Testis (tissue), 3 donors: ENCODE data around the gene ADCY9. TPM values are rescaled to one million over a fixed set of nuclear protein-coding genes. Genes with fewer than 3 reads are reported as not detected.
A peak's percentile ranks its signal among the peaks of the same experiment; 100 is the strongest.

Experiments
- DNase-seq: peaks from one replicate; pipeline ENCODE4 v3.0.0-alpha.2; 2019
- H3K27ac ChIP-seq, 2 donors: fragments of 200-600 bp; sonication (generic); one replicate each; pipeline ENCODE4 v1.5.1; 2019
- H3K27me3 ChIP-seq: fragments of 200-600 bp; sonication (generic); one replicate; pipeline ENCODE4 v1.5.1; 2019
- H3K36me3 ChIP-seq: fragments of 200-600 bp; sonication (generic); one replicate; pipeline ENCODE4 v1.5.1; 2017; ENCODE audit warnings: low read depth; ENCODE audit errors: missing control alignments
- H3K4me1 ChIP-seq: fragments of 200-600 bp; sonication (generic); one replicate; pipeline ENCODE4 v1.5.1; 2019
- H3K4me3 ChIP-seq, 2 donors: fragments of 200-600 bp; sonication (generic); one replicate each; pipeline ENCODE4 v1.5.1; 2017 to 2019
- H3K9me3 ChIP-seq: fragments of 200-600 bp; sonication (generic); one replicate; pipeline ENCODE4 v1.5.1; 2017
- POLR2A ChIP-seq: fragments of 450-650 bp; IDR thresholded peaks from one replicate; pipeline ENCODE4 v1.6.1; 2017; ENCODE audit warnings: antibody characterized with exemption, mild to moderate bottlenecking, moderate library complexity
- WGBS, 2 donors: methylation state at CpG; one replicate each; pipeline ENCODE4 v1.1.5; 2018; 5-methylcytosine and 5-hydroxymethylcytosine counted together
- intact Hi-C: fragments of 100-400 bp; cut with DNase I; formaldehyde crosslinking; loops from one replicate; pipeline ENCODE4 v1.15.1; 2023; ENCODE audit warnings: low total_unique reads
- polyA plus RNA-seq: library from polyadenylated mRNA; stranded (reverse); fragments of 350-450 nt; fragmentation: Illumina TruSeq; extraction: RNeasy Lipid Tissue Mini Kit (QIAGEN cat#74804); gene quantifications from one replicate; pipeline ENCODE4 v1.2.3, GENCODE V29; 2014; ENCODE audit warnings: low read depth, low replicate concordance; ENCODE audit not compliant: insufficient read depth
- total RNA-seq, 2 donors: library from RNA; depleted of rRNA; stranded (reverse); fragments of >200 nt; gene quantifications; one replicate each; pipeline ENCODE4 v1.2.3, GENCODE V29; 2016
- TF ChIP-seq, protein P1 (sequence below), 3 experiments: fragments of 450-650 bp in 2 of 3; fragments of 200-600 bp in 1 of 3; sonication (generic) in 1 of 3; IDR thresholded peaks; one replicate each; pipeline ENCODE4 v1.5.1; 2016 to 2019; ENCODE audit warnings: antibody characterized with exemption in 3 of 3, mild to moderate bottlenecking in 2 of 3, moderate library complexity in 1 of 3

ADCY9 gene
- total and polyA plus RNA-seq, 3 donors from 2014 or later = 19.0 to 77.2 (median 52.8) TPM

DNA sequence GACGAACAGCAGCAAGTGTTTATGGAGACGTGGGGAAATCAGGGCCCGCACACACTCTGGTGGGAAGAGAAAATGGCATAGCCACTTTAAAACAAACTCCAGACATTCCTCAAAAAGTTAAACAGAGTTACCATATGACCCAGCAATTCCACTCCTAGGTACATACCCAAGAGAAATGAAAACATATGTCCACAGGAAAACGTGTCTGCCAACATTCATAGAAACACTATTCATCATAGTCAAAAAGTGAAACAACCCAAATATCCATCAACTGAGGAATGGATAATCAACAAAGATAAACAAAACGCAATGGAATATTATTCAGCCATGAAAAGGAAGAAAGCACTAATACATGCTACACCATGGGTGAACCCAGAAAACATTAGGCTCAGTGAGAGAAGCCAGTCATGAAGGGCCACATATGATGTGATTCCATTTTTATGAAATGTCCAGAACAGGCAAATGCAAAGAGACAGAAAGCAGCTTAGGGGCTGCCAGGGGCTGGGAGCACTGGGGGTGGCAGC, 32.8 kb downstream of the ADCY9 start:
- H3K36me3 ChIP-seq = no peaks in the 10 kb centered on the region
- intact Hi-C loops = no loop called here
- no peaks in the 10 kb centered on the region for H3K27me3 ChIP-seq
- peaks cover 20% of the 10 kb centered on the region for H3K4me1 ChIP-seq
- WGBS, 2 donors = 90 to 94% methylated on average over 5 of the region's 5 CpGs
- H3K4me3 ChIP-seq = no peak overlapping the region
- no peak for DNase-seq
- TF ChIP-seq, protein P1, sequence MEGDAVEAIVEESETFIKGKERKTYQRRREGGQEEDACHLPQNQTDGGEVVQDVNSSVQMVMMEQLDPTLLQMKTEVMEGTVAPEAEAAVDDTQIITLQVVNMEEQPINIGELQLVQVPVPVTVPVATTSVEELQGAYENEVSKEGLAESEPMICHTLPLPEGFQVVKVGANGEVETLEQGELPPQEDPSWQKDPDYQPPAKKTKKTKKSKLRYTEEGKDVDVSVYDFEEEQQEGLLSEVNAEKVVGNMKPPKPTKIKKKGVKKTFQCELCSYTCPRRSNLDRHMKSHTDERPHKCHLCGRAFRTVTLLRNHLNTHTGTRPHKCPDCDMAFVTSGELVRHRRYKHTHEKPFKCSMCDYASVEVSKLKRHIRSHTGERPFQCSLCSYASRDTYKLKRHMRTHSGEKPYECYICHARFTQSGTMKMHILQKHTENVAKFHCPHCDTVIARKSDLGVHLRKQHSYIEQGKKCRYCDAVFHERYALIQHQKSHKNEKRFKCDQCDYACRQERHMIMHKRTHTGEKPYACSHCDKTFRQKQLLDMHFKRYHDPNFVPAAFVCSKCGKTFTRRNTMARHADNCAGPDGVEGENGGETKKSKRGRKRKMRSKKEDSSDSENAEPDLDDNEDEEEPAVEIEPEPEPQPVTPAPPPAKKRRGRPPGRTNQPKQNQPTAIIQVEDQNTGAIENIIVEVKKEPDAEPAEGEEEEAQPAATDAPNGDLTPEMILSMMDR (IDR thresholded peaks at IDR 0.05) = no peak
- no peak for TF ChIP-seq POLR2A
- no peak overlapping the region for H3K27ac ChIP-seq
- H3K9me3 ChIP-seq = no peaks in the 10 kb centered on the region

DNA sequence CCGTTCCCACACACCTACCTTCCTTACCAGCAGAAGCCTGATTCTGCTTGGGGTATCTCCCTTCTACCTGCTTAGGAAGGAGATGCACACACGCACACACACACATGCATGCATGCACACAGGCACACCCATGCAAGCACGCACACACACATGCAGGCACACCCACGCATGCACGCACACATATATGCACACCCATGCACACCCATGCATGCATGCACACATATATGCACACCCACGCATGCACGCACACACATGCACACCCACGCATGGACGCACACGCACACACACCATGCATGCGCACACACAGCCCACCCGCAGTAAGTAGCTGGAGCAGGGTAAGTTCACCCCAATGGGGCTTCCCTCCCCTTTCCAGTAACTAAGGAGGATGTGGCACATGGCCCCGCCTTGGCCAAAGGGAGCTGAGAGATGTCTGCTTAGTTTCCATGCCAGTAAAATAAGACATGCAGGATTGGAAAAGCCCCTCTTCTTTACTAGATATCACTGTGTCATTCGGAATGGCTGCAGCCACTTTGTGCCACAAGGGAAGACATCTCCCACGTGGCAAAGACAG, 33.7 kb downstream of the ADCY9 start:
- 84 to 91% methylated on average over 12 to 15 of the region's 15 CpGs for WGBS, 2 donors
- no peaks in the 10 kb centered on the region for H3K36me3 ChIP-seq
- H3K4me3 ChIP-seq = no peak overlapping the region
- H3K27me3 ChIP-seq = no peaks in the 10 kb centered on the region
- TF ChIP-seq, protein P1 (IDR thresholded peaks at IDR 0.05) = no peak
- TF ChIP-seq POLR2A = no peak
- no peak overlapping the region for H3K27ac ChIP-seq
- no peak for DNase-seq
- peaks cover 17% of the 10 kb centered on the region for H3K4me1 ChIP-seq
- intact Hi-C loops = no loop called here
- H3K9me3 ChIP-seq = no peaks in the 10 kb centered on the region

DNA sequence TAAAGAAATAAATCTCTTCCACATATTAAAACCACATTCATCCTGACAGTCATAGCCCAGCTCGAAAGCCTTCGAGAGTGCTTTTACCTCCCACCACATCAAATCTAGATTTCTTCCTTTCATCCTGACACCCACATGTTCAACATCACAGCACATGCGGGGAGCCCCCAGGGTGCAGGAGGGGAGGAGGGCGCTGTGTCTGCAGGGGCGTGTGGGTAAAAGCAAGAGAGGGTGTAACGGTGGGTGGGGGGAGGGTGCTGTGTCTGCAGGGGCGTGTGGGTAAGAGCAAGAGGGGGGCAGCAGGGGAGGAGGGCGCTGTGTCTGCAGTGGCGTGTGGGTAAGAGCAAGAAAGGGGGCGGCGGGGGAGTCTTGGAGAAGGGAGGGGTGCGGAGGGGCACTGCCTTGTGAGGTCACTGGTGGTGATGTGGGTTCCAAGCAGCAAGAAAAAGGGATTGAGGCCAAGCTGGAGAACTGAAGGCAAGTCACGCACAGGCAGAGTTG, 34.7 kb downstream of the ADCY9 start:
- no peak overlapping the region for H3K4me3 ChIP-seq
- no peaks in the 10 kb centered on the region for H3K9me3 ChIP-seq
- DNase-seq = no peak
- no peaks in the 10 kb centered on the region for H3K27me3 ChIP-seq
- WGBS, 2 donors = 46 to 51% methylated on average over 13 of the region's 13 CpGs
- TF ChIP-seq POLR2A = no peak
- TF ChIP-seq, protein P1 (IDR thresholded peaks at IDR 0.05) = no peak
- intact Hi-C loops = no loop called here
- no peak overlapping the region for H3K27ac ChIP-seq
- H3K4me1 ChIP-seq = peaks cover 8% of the 10 kb centered on the region
- no peaks in the 10 kb centered on the region for H3K36me3 ChIP-seq

DNA sequence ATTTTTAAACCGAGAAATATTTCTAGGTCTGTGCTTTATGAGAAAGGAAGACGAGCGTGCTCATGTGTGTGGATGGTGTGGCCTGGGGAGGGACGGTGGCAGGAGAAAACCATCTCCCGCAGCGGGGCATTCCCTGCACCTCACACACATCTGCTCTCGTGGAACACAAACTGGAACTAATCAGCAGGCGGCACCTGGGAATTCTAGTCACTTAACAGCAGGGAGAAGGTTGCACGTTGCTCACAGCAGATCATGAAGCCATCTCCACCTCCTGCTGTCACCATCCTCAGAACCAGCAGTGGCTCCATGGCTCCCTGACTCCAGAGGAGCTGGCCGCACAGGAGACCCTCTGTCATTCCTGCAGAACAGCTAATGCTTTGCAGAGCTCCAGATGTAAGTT, 35.2 kb downstream of the ADCY9 start:
- DNase-seq = no peak
- Histone ChIP-seq H3K27me3 (no peaks in the 10 kb centered on the region), H3K4me3 (no peak overlapping the region), H3K9me3 (no peaks in the 10 kb centered on the region), H3K27ac (peak overlapping the region in 1 of 2 donors; percentile 5), H3K36me3 (no peaks in the 10 kb centered on the region), H3K4me1 (peaks cover 8% of the 10 kb centered on the region)
- WGBS, 2 donors = 41 to 45% methylated on average over 10 of the region's 10 CpGs
- intact Hi-C loops = no loop called here
- no peak for TF ChIP-seq POLR2A
- TF ChIP-seq, protein P1 (IDR thresholded peaks at IDR 0.05) = no peak

DNA sequence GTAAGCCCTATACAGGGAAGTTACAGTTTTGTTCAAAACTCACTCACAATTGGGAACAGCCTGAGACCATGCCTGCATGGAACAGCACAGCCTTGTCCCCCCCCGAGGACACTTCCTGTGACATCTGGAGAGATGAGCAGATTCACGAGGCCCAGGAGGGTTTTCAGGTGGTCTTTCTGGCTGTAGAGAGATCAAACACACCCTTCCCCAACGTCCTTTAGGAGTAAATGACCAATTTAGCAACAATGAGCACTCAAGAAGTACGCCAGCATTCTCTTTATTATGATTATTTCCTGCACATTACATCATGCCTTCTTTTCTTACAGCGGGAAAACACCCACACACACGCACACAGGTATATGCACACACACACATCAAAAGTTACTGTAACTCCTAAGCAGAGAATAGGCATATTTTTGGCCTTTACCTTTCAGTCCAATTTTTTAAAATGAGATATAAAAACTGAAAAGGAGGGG, 39.0 kb downstream of the ADCY9 start:
- Histone ChIP-seq H3K27me3 (no peaks in the 10 kb centered on the region), H3K27ac (no peak overlapping the region), H3K9me3 (no peaks in the 10 kb centered on the region), H3K36me3 (no peaks in the 10 kb centered on the region), H3K4me3 (no peak overlapping the region), H3K4me1 (peaks cover 8% of the 10 kb centered on the region)
- 86% methylated on average over 6 of the region's 6 CpGs for WGBS, 2 donors
- intact Hi-C loops = no loop called here
- no peak for TF ChIP-seq POLR2A
- TF ChIP-seq, protein P1 (IDR thresholded peaks at IDR 0.05) = no peak
- peak; percentile 5 for DNase-seq
